ENCODE measurements around the gene OR2H2. TPM values are rescaled to one million over a fixed set of nuclear protein-coding genes. Genes with fewer than 3 reads are reported as not detected.

Gene OR2H2
- total RNA-seq, 6 experiments from 2014 or later = not detected

- no peaks in the 10 kb centered on the region for H3K9me3 Mint-ChIP-seq
- TF ChIP-seq CTCF (IDR thresholded peaks at IDR 0.05) = no peak
- no peak for DNase-seq
- no peaks in the 10 kb centered on the region for H3K4me1 Mint-ChIP-seq (ENCODE audit: low read depth)
- H3K27me3 Mint-ChIP-seq (ENCODE audit: insufficient read depth) = peaks cover 9% of the 10 kb centered on the region
- no peaks in the 10 kb centered on the region for H3K36me3 Mint-ChIP-seq (ENCODE audit: low read depth)
- no peak overlapping the region for H3K27ac Mint-ChIP-seq
- no peak overlapping the region for H3K4me3 Mint-ChIP-seq
These were observed 6.8 kb downstream of the OR2H2 start for GRCh38 chr6:29591677-29592076.

GRCh38 chr6:29593199-29593855, 8.4 kb downstream of the OR2H2 start:
- Mint-ChIP-seq H3K27ac (no peak overlapping the region), H3K4me3 (no peak overlapping the region), H3K4me1 (ENCODE audit: low read depth) (no peaks in the 10 kb centered on the region), H3K27me3 (ENCODE audit: insufficient read depth) (peaks cover 4% of the 10 kb centered on the region), H3K36me3 (ENCODE audit: low read depth) (no peaks in the 10 kb centered on the region), H3K9me3 (no peaks in the 10 kb centered on the region)
- no peak for TF ChIP-seq CTCF (IDR thresholded peaks at IDR 0.05)
- DNase-seq = no peak

GRCh38 chr6:29596381-29596900, 11.5 kb downstream of the OR2H2 start:
- no peaks in the 10 kb centered on the region for H3K4me1 Mint-ChIP-seq (ENCODE audit: low read depth)
- H3K36me3 Mint-ChIP-seq (ENCODE audit: low read depth) = no peaks in the 10 kb centered on the region; the same call in 1 of the 2 replicates
- H3K27ac Mint-ChIP-seq = no peak overlapping the region
- no peak overlapping the region for H3K4me3 Mint-ChIP-seq
- no peaks in the 10 kb centered on the region; the same call in none of the 2 replicates for H3K27me3 Mint-ChIP-seq (ENCODE audit: insufficient read depth)
- TF ChIP-seq CTCF (IDR thresholded peaks at IDR 0.05) = no peak
- no peak for DNase-seq
- no peaks in the 10 kb centered on the region for H3K9me3 Mint-ChIP-seq

- no peaks in the 10 kb centered on the region for H3K4me1 Mint-ChIP-seq (ENCODE audit: low read depth)
- H3K4me3 Mint-ChIP-seq = no peak overlapping the region
These were observed 12.3 kb downstream of the OR2H2 start for GRCh38 chr6:29597184-29597583.

GRCh38 chr6:29598172-29598747, 13.3 kb downstream of the OR2H2 start:
- no peak for DNase-seq
- H3K4me3 Mint-ChIP-seq = no peak overlapping the region
- no peaks in the 10 kb centered on the region for H3K9me3 Mint-ChIP-seq
- TF ChIP-seq CTCF (IDR thresholded peaks at IDR 0.05) = no peak
- no peak overlapping the region for H3K27ac Mint-ChIP-seq
- no peaks in the 10 kb centered on the region for H3K4me1 Mint-ChIP-seq (ENCODE audit: low read depth)
- H3K27me3 Mint-ChIP-seq (ENCODE audit: insufficient read depth) = peaks cover 2% of the 10 kb centered on the region
- peaks cover 14% of the 10 kb centered on the region for H3K36me3 Mint-ChIP-seq (ENCODE audit: low read depth)

More at GRCh38 chr6:29597184-29597583, 12.3 kb downstream of the OR2H2 start:
- Mint-ChIP-seq H3K36me3 (ENCODE audit: low read depth) (peaks cover 4% of the 10 kb centered on the region), H3K27me3 (ENCODE audit: insufficient read depth) (no peaks in the 10 kb centered on the region; the same call in none of the 2 replicates), H3K27ac (no peak overlapping the region), H3K9me3 (no peaks in the 10 kb centered on the region)
- no peak for TF ChIP-seq CTCF (IDR thresholded peaks at IDR 0.05)
- no peak for DNase-seq

All from HFFc6 (cell line).